ENCODE results near the gene MAP3K14. TPM values are rescaled to one million over a fixed set of nuclear protein-coding genes. Genes with fewer than 3 reads are reported as not detected.

MAP3K14 gene
- polyA plus RNA-seq, 4 donors, result 6.4 to 19.2 (median 11.1) TPM

DNA sequence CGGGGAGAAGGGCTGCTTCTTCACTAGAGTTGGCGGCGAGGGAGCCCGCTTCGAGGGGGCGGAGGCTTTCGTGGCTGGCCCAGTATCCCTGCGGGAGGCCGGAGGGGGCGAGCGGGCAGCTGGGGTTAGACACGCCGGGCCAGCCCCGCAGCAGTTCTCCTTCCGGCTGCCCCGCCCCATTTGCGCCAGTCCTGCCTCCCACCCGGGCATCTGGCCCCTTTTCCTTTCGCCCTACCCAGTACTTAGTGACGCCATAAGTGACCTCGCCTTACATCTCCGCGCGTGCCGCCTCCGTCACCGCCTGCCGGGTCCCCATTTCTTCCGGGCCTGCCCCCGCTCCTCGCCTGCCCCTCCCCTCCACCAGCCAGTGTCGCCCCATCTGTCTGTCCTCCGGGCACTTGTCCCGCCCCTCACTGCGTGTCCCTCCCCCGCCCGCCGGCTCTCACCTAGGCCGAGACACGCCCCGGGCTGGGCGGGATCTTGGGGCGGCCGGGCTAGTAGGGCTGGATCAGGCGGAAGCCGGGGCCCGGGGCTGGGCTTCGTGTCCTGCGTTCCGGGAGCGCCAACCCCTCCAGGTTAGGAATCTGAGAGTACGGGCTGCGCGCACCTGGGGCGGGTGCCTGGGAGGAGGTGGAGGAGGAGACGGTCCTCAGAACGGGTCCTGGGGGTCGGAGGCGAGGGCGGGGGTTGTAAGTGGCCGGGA lies 69.2 kb downstream of the MAP3K14 start:
- Histone ChIP-seq H3K9me3 (ENCODE audit: control insufficient read depth in 2 of 2, insufficient read depth in 1 of 2, low read depth in 1 of 2, low read length in 1 of 2) (no peaks in the 10 kb centered on the region), H3K36me3 (ENCODE audit: control insufficient read depth in 3 of 3, insufficient read depth in 2 of 3, low read depth in 1 of 3, low read length in 3 of 3) (peaks cover 0 to 25% (median 0%) of the 10 kb centered on the region in 3 donors), H3K27me3 (ENCODE audit: control insufficient read depth in 3 of 3, insufficient read depth in 3 of 3, low read length in 3 of 3) (peaks cover 0 to 8% (median 0%) of the 10 kb centered on the region in 3 donors), H3K4me3 (ENCODE audit: low read depth in 1 of 3, low read length in 3 of 3) (peak overlapping the region; percentile 51 to 81 (median 79)), H3K27ac (ENCODE audit: low read depth in 1 of 3, low read length in 2 of 3) (peak overlapping the region; percentile 85 to 93 (median 91)), H3K4me1 (ENCODE audit: control insufficient read depth in 3 of 3, insufficient read depth in 2 of 3, low read depth in 1 of 3, low read length in 2 of 3) (peaks cover 0 to 17% (median 0%) of the 10 kb centered on the region in 3 donors)
- no peak for FAIRE-seq
- peak; percentile 98 to 99 for DNase-seq
- 0% methylated on average over 47 to 61 of the region's 61 CpGs for WGBS, 3 donors

DNA sequence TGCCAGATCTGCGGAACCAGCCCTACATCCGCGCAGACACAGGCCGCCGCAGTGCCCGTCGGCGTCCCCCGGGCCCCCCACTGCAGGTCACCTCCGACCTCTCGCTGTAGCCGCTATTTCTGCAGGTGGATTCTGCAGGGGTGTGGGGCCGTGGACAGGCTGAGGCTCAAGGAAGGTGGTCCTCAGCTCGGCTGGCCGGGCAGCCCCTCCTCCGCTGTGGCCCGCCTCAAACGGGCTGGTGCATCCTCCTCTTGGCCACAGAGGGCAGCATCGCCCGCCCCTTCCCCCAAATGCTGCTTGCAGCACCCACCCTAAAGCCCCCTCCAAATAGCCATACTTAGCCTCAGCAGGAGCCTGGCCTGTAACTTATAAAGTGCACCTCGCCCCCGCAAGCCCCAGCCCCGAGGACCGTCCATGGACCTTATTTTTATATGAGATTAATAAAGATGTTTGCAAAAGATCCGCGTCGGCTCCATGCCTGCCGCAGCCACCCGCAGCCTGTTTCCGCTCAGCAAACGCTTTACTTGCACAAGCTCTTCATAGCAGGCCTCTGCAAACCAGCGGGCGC lies 69.9 kb downstream of the MAP3K14 start:
- peaks cover 0 to 14% (median 0%) of the 10 kb centered on the region in 3 donors for H3K27me3 ChIP-seq (ENCODE audit: control insufficient read depth in 3 of 3, insufficient read depth in 3 of 3, low read length in 3 of 3)
- H3K27ac ChIP-seq (ENCODE audit: low read depth in 1 of 3, low read length in 2 of 3), result peak overlapping the region; percentile 69 to 93 (median 91)
- no peak for DNase-seq
- H3K9me3 ChIP-seq (ENCODE audit: control insufficient read depth in 2 of 2, insufficient read depth in 1 of 2, low read depth in 1 of 2, low read length in 1 of 2), result no peaks in the 10 kb centered on the region
- H3K4me1 ChIP-seq (ENCODE audit: control insufficient read depth in 3 of 3, insufficient read depth in 2 of 3, low read depth in 1 of 3, low read length in 2 of 3), result peaks cover 0 to 17% (median 0%) of the 10 kb centered on the region in 3 donors
- peak overlapping the region; percentile 51 to 81 (median 79) for H3K4me3 ChIP-seq (ENCODE audit: low read depth in 1 of 3, low read length in 3 of 3)
- 17 to 23% (median 18%) methylated on average over 27 to 33 of the region's 33 CpGs for WGBS, 3 donors
- H3K36me3 ChIP-seq (ENCODE audit: control insufficient read depth in 3 of 3, insufficient read depth in 2 of 3, low read depth in 1 of 3, low read length in 3 of 3), result peaks cover 0 to 25% (median 0%) of the 10 kb centered on the region in 3 donors
- FAIRE-seq, result no peak

DNA sequence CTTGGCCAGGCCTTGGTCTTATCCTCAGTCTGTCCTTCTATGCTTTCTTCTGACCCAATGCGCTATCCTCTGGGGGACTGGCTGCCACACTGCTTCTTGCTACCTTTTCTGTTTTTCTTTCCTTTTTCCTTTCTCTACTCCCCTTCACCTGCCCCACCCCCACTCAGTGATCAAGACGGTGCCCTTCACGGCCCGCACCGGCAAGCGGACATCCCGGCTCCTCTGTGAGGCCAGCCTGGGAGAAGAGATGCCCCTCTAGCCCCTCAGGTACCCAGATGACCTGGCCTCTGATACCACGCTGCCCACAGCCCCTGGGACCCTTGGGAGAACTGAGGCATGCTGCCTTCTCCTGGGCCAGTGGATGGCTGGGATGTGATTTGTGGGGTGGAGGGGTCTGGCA lies 70.5 kb downstream of the MAP3K14 start:
- no peaks in the 10 kb centered on the region for H3K9me3 ChIP-seq (ENCODE audit: control insufficient read depth in 2 of 2, insufficient read depth in 1 of 2, low read depth in 1 of 2, low read length in 1 of 2)
- no peak overlapping the region for H3K27ac ChIP-seq (ENCODE audit: low read depth in 1 of 3, low read length in 2 of 3)
- peak overlapping the region in 1 of 3 donors; percentile 81 for H3K4me3 ChIP-seq (ENCODE audit: low read depth in 1 of 3, low read length in 3 of 3)
- DNase-seq, result no peak
- FAIRE-seq, result no peak
- H3K4me1 ChIP-seq (ENCODE audit: control insufficient read depth in 3 of 3, insufficient read depth in 2 of 3, low read depth in 1 of 3, low read length in 2 of 3), result peaks cover 0 to 21% (median 0%) of the 10 kb centered on the region in 3 donors
- H3K27me3 ChIP-seq (ENCODE audit: control insufficient read depth in 3 of 3, insufficient read depth in 3 of 3, low read length in 3 of 3), result peaks cover 0 to 17% (median 0%) of the 10 kb centered on the region in 3 donors
- peaks cover 0 to 25% (median 2%) of the 10 kb centered on the region in 3 donors for H3K36me3 ChIP-seq (ENCODE audit: control insufficient read depth in 3 of 3, insufficient read depth in 2 of 3, low read depth in 1 of 3, low read length in 3 of 3)
- WGBS, 3 donors, result 79 to 81% (median 80%) methylated on average over 8 of the region's 8 CpGs

DNA sequence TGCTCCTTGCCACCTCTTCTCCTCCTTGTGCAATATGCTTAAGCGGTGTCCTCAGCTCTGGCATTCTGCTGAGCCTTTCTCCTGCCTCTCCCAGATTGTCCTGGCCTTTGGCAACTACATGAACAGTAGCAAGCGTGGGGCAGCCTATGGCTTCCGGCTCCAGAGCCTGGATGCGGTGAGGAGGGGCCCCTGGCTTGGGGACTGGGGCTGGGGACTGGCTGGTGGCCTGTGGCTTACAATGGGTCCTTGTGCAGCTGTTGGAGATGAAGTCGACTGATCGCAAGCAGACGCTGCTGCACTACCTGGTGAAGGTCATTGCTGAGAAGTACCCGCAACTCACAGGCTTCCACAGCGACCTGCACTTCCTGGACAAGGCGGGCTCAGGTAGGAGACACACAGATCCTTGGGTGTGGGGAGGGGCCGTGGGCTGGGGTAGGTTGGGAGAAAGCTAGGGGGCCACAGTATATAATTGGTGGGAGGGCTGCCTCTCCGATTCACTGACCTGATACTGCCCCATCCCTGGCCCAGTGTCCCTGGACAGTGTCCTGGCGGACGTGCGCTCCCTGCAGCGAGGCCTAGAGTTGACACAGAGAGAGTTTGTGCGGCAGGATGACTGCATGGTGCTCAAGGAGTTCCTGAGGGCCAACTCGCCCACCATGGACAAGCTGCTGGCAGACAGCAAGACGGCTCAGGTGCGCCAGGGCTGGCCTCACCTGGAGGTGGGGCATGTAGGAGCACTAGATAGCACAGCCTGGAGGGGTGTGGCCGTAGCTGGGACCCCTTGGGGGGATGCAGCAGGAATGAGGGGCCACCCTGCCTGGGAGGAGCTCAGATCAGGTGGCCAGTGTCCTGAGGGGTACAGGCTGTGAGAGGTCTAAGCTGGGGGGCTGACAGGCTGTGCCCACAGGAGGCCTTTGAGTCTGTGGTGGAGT lies 71.8 kb downstream of the MAP3K14 start:
- H3K36me3 ChIP-seq (ENCODE audit: control insufficient read depth in 3 of 3, insufficient read depth in 2 of 3, low read depth in 1 of 3, low read length in 3 of 3), result peaks cover 0 to 15% (median 2%) of the 10 kb centered on the region in 3 donors
- peaks cover 0 to 31% (median 0%) of the 10 kb centered on the region in 3 donors for H3K4me1 ChIP-seq (ENCODE audit: control insufficient read depth in 3 of 3, insufficient read depth in 2 of 3, low read depth in 1 of 3, low read length in 2 of 3)
- no peak overlapping the region for H3K4me3 ChIP-seq (ENCODE audit: low read depth in 1 of 3, low read length in 3 of 3)
- WGBS, 3 donors, result 84 to 90% (median 86%) methylated on average over 21 of the region's 21 CpGs
- no peaks in the 10 kb centered on the region for H3K9me3 ChIP-seq (ENCODE audit: control insufficient read depth in 2 of 2, insufficient read depth in 1 of 2, low read depth in 1 of 2, low read length in 1 of 2)
- H3K27ac ChIP-seq (ENCODE audit: low read depth in 1 of 3, low read length in 2 of 3), result no peak overlapping the region
- H3K27me3 ChIP-seq (ENCODE audit: control insufficient read depth in 3 of 3, insufficient read depth in 3 of 3, low read length in 3 of 3), result peaks cover 0 to 30% (median 0%) of the 10 kb centered on the region in 3 donors
- FAIRE-seq, result no peak
- DNase-seq, result no peak

DNA sequence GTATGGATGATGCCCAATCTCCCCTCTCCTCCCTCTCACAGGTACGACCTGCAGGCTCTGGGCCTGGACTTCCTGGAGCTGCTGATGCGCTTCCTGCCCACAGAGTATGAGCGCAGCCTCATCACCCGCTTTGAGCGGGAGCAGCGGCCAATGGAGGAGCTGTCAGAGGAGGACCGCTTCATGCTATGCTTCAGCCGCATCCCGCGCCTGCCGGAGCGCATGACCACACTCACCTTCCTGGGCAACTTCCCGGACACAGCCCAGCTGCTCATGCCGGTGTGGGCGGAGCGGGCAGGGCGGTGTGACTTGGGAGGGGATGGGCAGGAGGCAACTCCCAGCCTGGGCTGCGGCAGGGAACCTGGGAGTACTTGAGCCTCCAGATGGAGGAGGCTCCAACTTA lies 73.1 kb downstream of the MAP3K14 start:
- DNase-seq (peak in 1 of 2 donors; percentile 80), FAIRE-seq (no peak)
- no peak overlapping the region for H3K27ac ChIP-seq (ENCODE audit: low read depth in 1 of 3, low read length in 2 of 3)
- H3K36me3 ChIP-seq (ENCODE audit: control insufficient read depth in 3 of 3, insufficient read depth in 2 of 3, low read depth in 1 of 3, low read length in 3 of 3), result peaks cover 0 to 11% (median 2%) of the 10 kb centered on the region in 3 donors
- WGBS, 3 donors, result 34 to 77% (median 42%) methylated on average over 18 of the region's 18 CpGs
- peaks cover 0 to 35% (median 0%) of the 10 kb centered on the region in 3 donors for H3K27me3 ChIP-seq (ENCODE audit: control insufficient read depth in 3 of 3, insufficient read depth in 3 of 3, low read length in 3 of 3)
- no peak overlapping the region for H3K4me3 ChIP-seq (ENCODE audit: low read depth in 1 of 3, low read length in 3 of 3)
- no peaks in the 10 kb centered on the region for H3K9me3 ChIP-seq (ENCODE audit: control insufficient read depth in 2 of 2, insufficient read depth in 1 of 2, low read depth in 1 of 2, low read length in 1 of 2)
- peaks cover 0 to 25% (median 0%) of the 10 kb centered on the region in 3 donors for H3K4me1 ChIP-seq (ENCODE audit: control insufficient read depth in 3 of 3, insufficient read depth in 2 of 3, low read depth in 1 of 3, low read length in 2 of 3)

DNA sequence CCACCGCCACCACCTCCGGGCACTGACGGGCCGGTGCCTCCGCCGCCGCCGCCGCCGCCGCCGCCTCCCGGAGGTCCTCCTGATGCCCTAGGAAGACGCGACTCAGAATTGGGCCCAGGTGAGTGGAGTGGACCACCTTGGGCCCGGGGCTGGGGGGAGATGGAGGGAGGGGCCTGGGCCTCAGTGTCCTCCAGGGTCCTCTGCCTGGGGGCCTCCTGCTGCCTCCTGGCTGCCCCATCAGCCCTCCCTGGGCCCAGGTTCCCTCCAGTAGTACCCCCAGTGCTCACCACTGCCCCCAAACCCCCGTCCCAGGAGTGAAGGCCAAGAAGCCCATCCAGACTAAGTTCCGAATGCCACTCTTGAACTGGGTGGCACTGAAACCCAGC lies 74.8 kb downstream of the MAP3K14 start:
- H3K4me3 ChIP-seq (ENCODE audit: low read depth in 1 of 3, low read length in 3 of 3), result no peak overlapping the region
- peaks cover 0 to 19% (median 0%) of the 10 kb centered on the region in 3 donors for H3K4me1 ChIP-seq (ENCODE audit: control insufficient read depth in 3 of 3, insufficient read depth in 2 of 3, low read depth in 1 of 3, low read length in 2 of 3)
- H3K9me3 ChIP-seq (ENCODE audit: control insufficient read depth in 2 of 2, insufficient read depth in 1 of 2, low read depth in 1 of 2, low read length in 1 of 2), result no peaks in the 10 kb centered on the region
- DNase-seq (no peak), FAIRE-seq (no peak)
- peaks cover 0 to 41% (median 0%) of the 10 kb centered on the region in 3 donors for H3K27me3 ChIP-seq (ENCODE audit: control insufficient read depth in 3 of 3, insufficient read depth in 3 of 3, low read length in 3 of 3)
- no peak overlapping the region for H3K27ac ChIP-seq (ENCODE audit: low read depth in 1 of 3, low read length in 2 of 3)
- 29 to 41% (median 30%) methylated on average over 5 to 18 of the region's 18 CpGs for WGBS, 3 donors
- peaks cover 0 to 11% (median 2%) of the 10 kb centered on the region in 3 donors for H3K36me3 ChIP-seq (ENCODE audit: control insufficient read depth in 3 of 3, insufficient read depth in 2 of 3, low read depth in 1 of 3, low read length in 3 of 3)

DNA sequence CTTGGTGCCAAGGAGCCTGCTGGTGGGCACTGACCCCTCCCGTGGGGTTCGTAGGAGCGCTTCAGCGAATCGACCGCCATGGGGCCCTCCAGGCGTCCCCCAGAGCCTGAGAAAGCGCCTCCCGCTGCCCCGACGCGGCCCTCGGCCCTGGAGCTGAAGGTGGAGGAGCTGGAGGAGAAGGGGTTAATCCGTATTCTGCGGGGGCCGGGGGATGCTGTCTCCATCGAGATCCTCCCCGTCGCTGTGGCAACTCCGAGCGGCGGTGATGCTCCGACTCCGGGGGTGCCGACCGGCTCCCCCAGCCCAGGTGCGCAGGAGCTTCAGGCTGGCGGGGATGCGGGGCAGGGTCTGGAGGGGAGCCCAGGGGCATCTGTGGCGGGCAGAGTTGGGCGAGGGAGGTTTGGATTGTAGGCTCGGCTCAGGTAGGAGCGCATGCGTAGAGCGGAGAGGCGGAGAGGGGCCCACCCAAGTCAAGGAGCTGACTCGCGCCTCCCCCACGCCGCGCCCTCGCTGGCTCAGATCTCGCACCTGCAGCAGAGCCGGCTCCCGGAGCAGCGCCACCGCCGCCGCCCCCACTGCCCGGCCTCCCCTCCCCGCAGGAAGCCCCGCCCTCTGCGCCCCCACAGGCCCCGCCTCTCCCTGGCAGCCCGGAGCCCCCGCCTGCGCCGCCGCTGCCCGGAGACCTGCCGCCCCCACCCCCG lies 75.3 kb downstream of the MAP3K14 start:
- Histone ChIP-seq H3K36me3 (ENCODE audit: control insufficient read depth in 3 of 3, insufficient read depth in 2 of 3, low read depth in 1 of 3, low read length in 3 of 3) (peaks cover 0 to 11% (median 2%) of the 10 kb centered on the region in 3 donors), H3K4me3 (ENCODE audit: low read depth in 1 of 3, low read length in 3 of 3) (peak overlapping the region in 1 of 3 donors; percentile 35), H3K27ac (ENCODE audit: low read depth in 1 of 3, low read length in 2 of 3) (no peak overlapping the region), H3K9me3 (ENCODE audit: control insufficient read depth in 2 of 2, insufficient read depth in 1 of 2, low read depth in 1 of 2, low read length in 1 of 2) (no peaks in the 10 kb centered on the region), H3K4me1 (ENCODE audit: control insufficient read depth in 3 of 3, insufficient read depth in 2 of 3, low read depth in 1 of 3, low read length in 2 of 3) (peaks cover 0 to 13% (median 0%) of the 10 kb centered on the region in 3 donors), H3K27me3 (ENCODE audit: control insufficient read depth in 3 of 3, insufficient read depth in 3 of 3, low read length in 3 of 3) (peaks cover 0 to 43% (median 0%) of the 10 kb centered on the region in 3 donors)
- DNase-seq (peak in 1 of 2 donors; percentile 73), FAIRE-seq (no peak)
- 15 to 40% (median 22%) methylated on average over 32 to 62 of the region's 62 CpGs for WGBS, 3 donors
